K562 (cell line): Measurements from ENCODE around the gene CREB3L2.

Source experiments
- HMG20A ChIP-seq: fragments of 450-650 bp; formaldehyde crosslinking; conservative IDR thresholded peaks from 2 replicates; pipeline ENCODE4 v1.4.0; 2020; ENCODE audit warnings: mild to moderate bottlenecking, mixed read lengths
- SPI1 ChIP-seq: IDR thresholded peaks from 2 replicates; pipeline ENCODE4 v1.6.1; 2011; ENCODE audit warnings: low read depth, low read length, control low read depth, borderline replicate concordance
- SRSF7 ChIP-seq: fragments of 200-400 bp; formaldehyde crosslinking; optimal IDR thresholded peaks from 2 replicates; pipeline ENCODE3; 2017; ENCODE audit warnings: mild to moderate bottlenecking, low read depth, low read length
- U2AF1 ChIP-seq: fragments of 200-400 bp; formaldehyde crosslinking; optimal IDR thresholded peaks from 2 replicates; pipeline ENCODE3; 2017; ENCODE audit warnings: mild to moderate bottlenecking, low read depth, low read length, moderate library complexity
- ZNF551 ChIP-seq: fragments of 250-450 bp; sonication (Bioruptor Pico); IDR thresholded peaks from 2 replicates; pipeline ENCODE4 v1.5.0; 2021; ENCODE audit warnings: mild to moderate bottlenecking, moderate library complexity
- ZNF785 ChIP-seq: fragments of 250-450 bp; sonication (Bioruptor Pico); IDR thresholded peaks from 2 replicates; pipeline ENCODE4 v1.4.0; 2020; ENCODE audit warnings: mild to moderate bottlenecking
- ZNF830 ChIP-seq: fragments of 250-450 bp; sonication (Bioruptor Pico); IDR thresholded peaks from 2 replicates; pipeline ENCODE4 v1.5.0; 2021; ENCODE audit warnings: mild to moderate bottlenecking
- TF ChIP-seq, protein P1 (sequence below): fragments of 450-650 bp; IDR thresholded peaks from 2 replicates; pipeline ENCODE4 v1.6.1; 2018; ENCODE audit not compliant: partially characterized antibody

DNA sequence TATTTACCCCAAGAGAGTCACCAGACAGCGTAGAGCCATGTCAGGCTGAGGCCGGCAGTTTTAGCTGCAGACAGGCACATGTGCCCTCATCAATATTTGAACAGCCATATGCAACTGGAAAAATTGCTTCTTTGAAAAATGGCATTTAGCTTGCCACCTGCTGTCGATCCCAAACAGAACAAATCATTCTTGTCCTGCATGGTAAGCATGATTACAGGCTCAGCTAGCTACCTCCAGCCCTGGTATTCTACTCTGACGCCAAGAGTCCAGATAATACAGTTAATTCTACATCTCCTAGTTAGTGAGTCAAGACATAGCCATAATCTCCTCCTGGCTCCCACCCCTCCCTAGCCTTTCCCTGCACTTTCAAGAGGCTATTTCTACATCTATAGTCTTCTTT lies 7.7 kb downstream of the CREB3L2 start:
- TF ChIP-seq U2AF1 (no peak), ZNF551 (no peak), SRSF7 (no peak), ZNF830 (CRISPR knock-in tag) (no peak), SPI1 (no peak), ZNF785 (CRISPR knock-in tag) (no peak), HMG20A (CRISPR knock-in tag) (no peak)
- TF ChIP-seq, protein P1, sequence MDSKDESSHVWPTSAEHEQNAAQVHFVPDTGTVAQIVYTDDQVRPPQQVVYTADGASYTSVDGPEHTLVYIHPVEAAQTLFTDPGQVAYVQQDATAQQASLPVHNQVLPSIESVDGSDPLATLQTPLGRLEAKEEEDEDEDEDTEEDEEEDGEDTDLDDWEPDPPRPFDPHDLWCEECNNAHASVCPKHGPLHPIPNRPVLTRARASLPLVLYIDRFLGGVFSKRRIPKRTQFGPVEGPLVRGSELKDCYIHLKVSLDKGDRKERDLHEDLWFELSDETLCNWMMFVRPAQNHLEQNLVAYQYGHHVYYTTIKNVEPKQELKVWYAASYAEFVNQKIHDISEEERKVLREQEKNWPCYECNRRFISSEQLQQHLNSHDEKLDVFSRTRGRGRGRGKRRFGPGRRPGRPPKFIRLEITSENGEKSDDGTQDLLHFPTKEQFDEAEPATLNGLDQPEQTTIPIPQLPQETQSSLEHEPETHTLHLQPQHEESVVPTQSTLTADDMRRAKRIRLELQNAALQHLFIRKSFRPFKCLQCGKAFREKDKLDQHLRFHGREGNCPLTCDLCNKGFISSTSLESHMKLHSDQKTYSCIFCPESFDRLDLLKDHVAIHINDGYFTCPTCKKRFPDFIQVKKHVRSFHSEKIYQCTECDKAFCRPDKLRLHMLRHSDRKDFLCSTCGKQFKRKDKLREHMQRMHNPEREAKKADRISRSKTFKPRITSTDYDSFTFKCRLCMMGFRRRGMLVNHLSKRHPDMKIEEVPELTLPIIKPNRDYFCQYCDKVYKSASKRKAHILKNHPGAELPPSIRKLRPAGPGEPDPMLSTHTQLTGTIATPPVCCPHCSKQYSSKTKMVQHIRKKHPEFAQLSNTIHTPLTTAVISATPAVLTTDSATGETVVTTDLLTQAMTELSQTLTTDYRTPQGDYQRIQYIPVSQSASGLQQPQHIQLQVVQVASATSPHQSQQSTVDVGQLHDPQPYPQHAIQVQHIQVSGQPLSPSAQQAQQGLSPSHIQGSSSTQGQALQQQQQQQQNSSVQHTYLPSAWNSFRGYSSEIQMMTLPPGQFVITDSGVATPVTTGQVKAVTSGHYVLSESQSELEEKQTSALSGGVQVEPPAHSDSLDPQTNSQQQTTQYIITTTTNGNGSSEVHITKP = no peak
